NCI-H460 (cell line): ENCODE results near the gene SEMA5B. TPM values are rescaled to one million over a fixed set of nuclear protein-coding genes. Genes with fewer than 3 reads are reported as not detected.

Source experiments
- DNase-seq: peaks from one replicate; pipeline ENCODE4 v3.0.0-alpha.2; 2016; ENCODE audit warnings: low read depth; ENCODE audit errors: extremely low read depth
- total RNA-seq: library from RNA; depleted of rRNA; stranded (reverse); fragments of >200 nt; shearing (Covaris generic); gene quantifications from 2 replicates; pipeline ENCODE4 v1.2.3, GENCODE V29; 2014

SEMA5B gene
- total RNA-seq, 1 experiment from 2014 or later = 0.07 TPM

DNA sequence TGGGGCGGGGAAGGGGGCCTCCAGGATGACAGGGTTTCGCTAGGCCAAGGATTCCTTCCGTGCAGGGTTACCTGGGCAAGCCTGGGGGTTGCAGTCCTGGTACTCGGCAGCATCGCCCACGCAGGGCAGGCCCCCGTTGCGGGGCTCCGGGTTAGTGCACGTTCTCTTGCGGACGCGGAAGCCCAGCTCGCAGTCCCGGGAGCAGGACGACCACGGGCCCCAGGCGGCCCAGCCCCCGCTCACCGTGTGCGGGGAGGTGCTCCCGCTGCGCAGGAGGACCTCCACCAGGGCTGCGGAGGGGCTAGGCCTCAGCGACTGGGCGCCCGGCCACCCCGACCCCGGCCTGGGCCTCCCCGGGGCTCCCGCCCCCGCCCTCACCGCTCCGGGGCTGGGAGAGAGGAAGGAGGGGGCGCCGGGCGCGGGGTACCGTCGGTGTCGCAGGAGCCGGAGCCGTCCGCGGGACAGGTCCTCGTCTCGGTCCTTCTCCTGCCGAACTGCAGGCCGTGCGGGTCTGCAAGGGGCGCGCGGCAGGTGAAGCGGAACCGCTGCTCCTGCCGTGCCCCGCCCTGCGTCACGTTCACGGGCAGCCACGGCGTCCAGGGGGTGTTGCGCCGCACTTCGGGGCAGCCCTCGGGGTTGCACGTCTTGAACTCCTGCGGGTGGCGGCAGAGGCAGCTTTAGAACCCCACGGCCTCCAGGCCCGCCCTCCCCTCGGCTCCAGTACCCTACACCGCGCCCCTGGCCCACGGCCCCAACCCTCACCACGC is 114.6 kb downstream of the SEMA5B start:
- DNase-seq = no peak

DNA sequence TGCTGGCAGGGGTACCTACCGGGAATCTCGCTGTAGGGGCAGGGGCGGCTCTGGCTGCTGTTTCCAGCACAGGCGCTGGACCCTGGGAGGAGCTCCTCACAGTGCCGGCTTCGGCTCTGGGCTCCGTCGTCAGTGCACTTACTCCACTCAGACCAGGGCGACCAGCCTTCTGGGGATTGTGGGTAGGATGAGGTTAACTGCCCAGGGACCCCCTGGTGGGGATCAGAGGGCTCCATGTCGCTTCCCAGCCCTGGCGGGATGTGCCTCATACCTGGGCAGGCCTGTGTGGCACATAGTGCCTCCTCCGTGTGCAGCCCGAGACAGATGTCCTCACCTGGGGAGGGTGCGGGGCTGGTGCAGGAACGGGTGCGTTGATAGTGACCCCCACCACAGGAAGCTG is 115.7 kb downstream of the SEMA5B start:
- no peak for DNase-seq

DNA sequence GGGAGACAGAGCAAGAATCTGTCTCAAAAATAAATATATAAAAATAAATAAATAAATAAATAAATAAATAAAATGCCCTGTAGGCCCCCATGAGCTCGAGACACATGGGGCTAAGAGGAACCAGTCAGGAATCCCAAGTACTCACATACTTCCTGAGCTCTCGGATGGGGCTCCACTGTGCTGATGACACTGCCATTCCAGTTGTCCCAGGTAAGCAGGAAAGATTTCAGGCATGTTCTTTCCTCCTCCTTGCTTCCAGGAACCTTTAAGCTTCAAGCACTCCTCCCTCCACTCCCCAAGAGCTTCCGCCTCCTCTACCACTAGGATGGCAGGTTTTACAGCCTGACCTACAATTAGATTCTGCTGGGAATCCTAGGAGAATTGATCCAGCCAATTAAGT is 119.3 kb downstream of the SEMA5B start:
- no peak for DNase-seq

DNA sequence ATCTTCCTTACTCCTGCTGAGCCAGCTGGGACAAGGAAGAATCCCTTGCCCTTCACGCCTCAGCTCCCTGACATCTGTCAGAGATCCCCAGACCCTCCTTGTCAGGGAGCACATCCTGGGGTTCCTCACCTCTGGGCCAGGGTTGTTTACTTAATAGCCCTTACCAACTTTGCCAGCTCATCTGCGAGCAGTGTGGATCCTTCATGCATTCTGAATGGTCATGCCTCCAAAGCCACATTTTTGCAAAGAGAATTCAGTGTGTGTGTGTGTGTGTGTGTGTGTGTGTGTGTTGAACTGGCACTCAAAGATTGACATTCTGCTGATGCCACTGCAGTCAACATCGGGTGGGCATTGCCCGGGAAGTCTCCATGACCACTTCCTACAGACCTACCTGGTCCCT is 120.1 kb downstream of the SEMA5B start:
- DNase-seq = no peak

DNA sequence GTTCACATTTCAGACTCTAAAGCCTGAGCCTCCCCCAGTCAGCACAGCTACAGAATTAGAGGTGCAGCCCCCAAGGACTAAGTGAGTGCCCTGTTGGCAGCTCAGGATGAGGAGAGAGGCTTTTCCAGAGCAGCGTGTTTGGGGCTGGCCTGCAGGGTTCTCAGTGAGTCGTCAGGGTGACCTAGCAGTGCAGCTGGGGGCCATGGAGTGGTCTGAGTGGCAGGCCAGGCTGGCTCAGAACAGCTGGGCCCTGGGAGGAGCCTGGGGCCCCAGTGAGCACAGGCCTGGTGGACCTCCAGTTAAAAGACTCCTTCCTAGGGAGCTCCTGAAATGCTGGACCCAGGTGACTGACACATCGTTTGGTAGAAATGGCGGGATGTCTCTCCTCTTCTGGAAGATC is 124.4 kb downstream of the SEMA5B start:
- no peak for DNase-seq

DNA sequence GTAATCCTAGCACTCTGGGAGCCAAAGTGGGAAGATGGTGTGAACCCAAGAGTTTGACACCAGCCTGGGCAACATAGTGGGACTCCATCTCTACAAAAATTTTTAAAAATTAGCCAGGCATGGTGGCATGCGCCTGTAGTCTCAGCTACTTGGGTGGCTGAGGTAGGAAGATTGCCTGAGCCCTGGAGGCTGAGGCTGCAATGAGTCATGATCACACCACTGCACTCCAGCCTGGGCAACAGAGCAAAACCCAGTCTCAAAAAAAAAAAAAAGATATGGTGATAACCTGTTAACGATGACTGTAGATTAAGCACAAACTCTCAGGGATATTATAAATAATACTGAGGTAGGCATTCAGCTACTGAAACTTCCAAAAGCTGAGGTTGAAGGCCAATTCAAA is 125.2 kb downstream of the SEMA5B start:
- DNase-seq = no peak

DNA sequence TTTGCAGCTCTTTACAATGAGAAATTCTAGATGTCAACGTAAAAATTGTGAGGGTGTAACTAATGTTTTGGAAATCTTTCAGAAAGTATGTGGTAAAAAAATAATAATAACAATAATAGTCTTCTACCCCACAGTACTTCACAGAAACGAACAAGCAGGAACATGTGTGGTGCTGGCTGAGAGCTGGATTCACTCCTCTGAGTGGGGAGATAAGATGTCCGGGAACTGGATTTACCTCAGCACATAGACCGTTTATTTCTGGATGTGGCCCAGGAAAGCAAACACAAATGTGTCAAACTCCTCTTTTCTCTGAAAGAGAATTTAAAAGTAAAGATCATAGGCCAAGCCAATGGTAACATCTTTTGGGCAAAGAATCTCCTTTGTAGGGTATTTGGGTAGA is 129.3 kb downstream of the SEMA5B start:
- DNase-seq = no peak

DNA sequence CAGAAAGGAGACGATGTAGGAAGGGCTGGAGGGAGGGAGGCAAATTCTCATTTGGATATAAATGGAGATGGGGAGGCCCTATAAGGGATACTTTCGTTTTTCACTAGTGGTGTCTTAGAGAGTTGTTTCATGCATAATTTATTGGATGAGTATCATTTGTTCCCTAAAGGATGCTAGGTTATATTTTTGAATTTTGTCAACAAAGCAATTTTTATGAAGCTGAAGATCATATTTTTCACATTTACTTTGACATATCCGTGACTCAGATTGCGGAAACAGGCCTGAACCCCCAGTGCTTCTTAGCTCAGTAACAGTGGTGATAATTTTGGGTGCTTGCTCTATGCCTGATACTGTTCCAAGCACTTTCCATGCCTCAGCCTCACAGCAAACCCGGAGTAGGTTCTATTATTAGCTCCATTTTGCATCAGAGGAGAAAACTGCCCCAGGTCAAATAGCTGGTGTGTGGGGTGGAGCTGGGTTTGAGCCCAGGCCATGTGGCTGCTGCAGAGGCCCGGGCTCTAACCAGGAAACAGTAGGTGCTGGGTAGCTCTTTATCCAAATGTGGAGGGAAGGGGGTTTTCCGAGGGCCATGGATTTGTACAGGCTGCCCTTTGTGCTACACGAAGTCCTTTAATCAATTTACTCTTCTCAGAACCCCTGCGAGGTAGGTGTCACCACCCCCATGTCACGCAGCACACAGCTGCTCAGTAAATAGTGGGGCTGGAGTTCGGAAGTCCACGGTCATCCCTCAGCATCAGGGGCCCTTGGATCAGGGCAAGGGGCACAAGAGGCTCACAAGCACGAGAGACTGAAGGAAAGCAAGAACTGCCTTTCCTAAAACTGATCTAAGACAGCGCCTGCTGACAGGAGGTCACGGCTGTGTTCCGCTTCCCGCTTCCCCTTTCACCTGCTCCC is 133.6 kb downstream of the SEMA5B start:
- no peak for DNase-seq

- DNase-seq = no peak
Observed at GRCh38 chr3:122893282-122893681, 134.3 kb downstream of the SEMA5B start.

- no peak for DNase-seq
Observed at GRCh38 chr3:122892118-122892960, 135.2 kb downstream of the SEMA5B start.

- DNase-seq = no peak
Observed at GRCh38 chr3:122890720-122891220, 136.8 kb downstream of the SEMA5B start.

DNA sequence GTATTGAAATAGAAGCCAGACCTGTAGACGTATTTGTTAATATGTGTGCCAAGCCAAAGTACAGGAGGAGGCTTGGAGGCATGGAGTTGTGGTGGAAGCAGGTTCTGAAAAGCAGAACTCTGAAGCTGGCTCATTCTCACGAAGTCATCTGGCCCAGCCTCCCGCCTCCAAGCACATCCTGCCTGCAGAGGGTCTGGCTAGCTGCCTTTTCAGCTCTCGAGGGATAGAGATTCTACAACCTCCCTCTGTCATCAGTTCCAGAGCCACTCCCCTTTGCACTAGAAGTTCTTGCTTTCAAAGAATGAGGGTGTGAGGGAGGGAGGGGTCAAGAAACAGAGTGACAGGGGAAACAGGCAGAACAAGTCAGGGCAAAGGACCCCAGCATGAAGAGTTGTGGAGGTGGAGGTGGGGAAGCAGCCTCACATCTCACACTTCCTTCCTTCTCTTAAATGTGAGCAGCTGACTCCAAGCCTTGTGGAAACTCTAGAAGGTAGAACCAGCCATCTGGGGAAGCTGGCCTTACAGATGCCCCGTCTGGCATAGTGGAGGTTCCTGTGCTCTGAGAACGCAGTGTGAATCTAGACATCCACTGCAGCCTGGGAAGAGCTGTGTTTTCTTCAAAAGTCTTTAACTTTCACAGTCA is 137.4 kb downstream of the SEMA5B start:
- no peak for DNase-seq

- no peak for DNase-seq
Observed at GRCh38 chr3:122886946-122887345, 140.6 kb downstream of the SEMA5B start.

GRCh38 chr3:122886251-122886650 is 141.3 kb downstream of the SEMA5B start:
- no peak for DNase-seq

- no peak for DNase-seq
Observed at GRCh38 chr3:122882361-122882947, 145.1 kb downstream of the SEMA5B start.

DNA sequence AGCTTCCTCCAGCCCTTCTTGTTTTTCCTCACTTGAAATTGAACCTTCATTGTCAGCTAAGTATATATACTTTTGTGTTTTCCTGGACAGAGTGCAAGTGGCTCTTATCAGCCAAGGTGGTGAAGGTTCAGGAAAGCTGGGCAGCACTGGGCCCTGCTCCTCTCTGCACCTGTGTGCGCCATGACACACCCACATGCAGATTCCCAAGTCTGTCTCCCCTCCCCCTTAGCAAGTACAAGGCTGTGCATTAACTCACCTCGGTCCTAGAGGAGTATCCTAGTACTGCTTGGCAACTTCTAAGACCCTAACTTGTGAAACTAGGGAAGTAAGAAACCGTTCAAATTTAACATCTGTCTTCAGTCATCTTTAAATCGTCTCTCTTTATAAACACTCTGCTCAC is 146.9 kb downstream of the SEMA5B start:
- no peak for DNase-seq

DNA sequence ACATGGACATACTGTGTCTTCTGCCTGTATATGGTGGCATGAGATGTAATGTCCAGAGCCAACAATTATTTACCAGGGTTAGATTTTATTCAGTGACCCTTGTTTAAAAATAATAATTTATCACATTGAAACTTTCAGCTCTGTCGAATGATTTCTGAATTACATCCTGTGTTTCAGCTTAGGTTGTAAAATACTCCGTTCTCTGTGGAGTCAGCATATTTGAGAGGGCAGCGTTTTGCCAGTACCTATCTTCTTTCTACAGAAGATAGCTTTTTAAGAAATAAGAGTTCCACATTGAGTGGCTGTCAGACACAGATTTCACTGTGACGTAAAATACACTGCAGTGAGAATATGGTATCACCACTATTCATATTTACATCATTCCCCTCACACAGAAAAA is 147.4 kb downstream of the SEMA5B start:
- DNase-seq = no peak

GRCh38 chr3:122875547-122876127 is 151.9 kb downstream of the SEMA5B start:
- no peak for DNase-seq

GRCh38 chr3:122873741-122874515 is 153.6 kb downstream of the SEMA5B start:
- DNase-seq = no peak
